ENCODE results near the gene LHFPL6.

DNA sequence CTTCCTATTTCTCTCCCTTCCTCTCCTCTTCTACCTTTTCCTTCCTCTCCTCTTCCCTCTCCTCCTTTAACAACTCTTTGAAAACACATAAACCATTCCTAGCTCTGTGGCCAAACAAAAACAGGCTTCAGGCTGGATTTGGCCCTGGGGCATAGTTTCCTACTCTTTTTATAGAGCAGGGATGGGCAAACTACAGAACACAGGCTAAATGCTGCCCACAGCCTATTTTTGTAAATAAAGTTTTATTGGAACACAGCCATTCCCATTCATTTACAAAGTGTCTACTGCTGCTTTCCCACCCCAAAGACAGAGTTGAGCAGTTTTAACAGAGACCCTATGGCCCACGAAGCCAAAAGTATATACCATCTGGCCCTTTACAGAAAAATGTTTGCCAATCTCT is 35.4 kb downstream of the LHFPL6 start:
- no peak for TF ChIP-seq TARDBP (IDR thresholded peaks at IDR 0.05)
- TF ChIP-seq CTBP1 (IDR thresholded peaks at IDR 0.05; ENCODE audit: borderline replicate concordance): no peak
- TF ChIP-seq ZNF384 (IDR thresholded peaks at IDR 0.05): no peak
- no peak for TF ChIP-seq FOXM1 (IDR thresholded peaks at IDR 0.05; ENCODE audit: borderline replicate concordance)
- no peak for TF ChIP-seq FOXK2 (IDR thresholded peaks at IDR 0.05)

All from HEK293T (cell line).